Loucy (cell line): ENCODE data around the gene HSF2BP.

Experiments
- CTCF ChIP-seq: fragments of 200-600 bp; sonication (generic); conservative IDR thresholded peaks from 2 replicates; pipeline ENCODE4 v1.5.1; 2014; ENCODE audit warnings: mild to moderate bottlenecking, antibody characterized with exemption, low read length
- EZH2phosphoT487 ChIP-seq: fragments of 200-600 bp; IDR thresholded peaks from 2 replicates; pipeline ENCODE4 v1.6.1; 2018; ENCODE audit warnings: antibody characterized with exemption, mild to moderate bottlenecking, moderate library complexity, borderline replicate concordance

GRCh38 chr21:43572446-43572845 is 86.8 kb downstream of the HSF2BP start:
- TF ChIP-seq CTCF (no peak), EZH2phosphoT487 (no peak)
